Adrenal gland (tissue), 5 donors: ENCODE measurements around the gene CLIP4.

Source experiments
- POLR2A ChIP-seq, 2 donors: fragments of 450-650 bp; IDR thresholded peaks; one replicate each; pipeline ENCODE4 v1.6.1; 2017; ENCODE audit warnings: antibody characterized with exemption in 2 of 2, mild to moderate bottlenecking in 2 of 2, moderate library complexity in 1 of 2
- TF ChIP-seq, protein P1 (sequence below), 6 experiments: fragments of 450-650 bp in 4 of 6; fragments of 200-600 bp in 2 of 6; sonication (generic) in 1 of 6; IDR thresholded peaks; 1 replicate in 5 of 6; 2 replicates in 1 of 6; pipeline versions ENCODE4 v1.5.1 to v1.8.0; 2016 to 2021; ENCODE audit warnings: antibody characterized with exemption in 6 of 6, mild to moderate bottlenecking in 2 of 6, moderate library complexity in 1 of 6
- donor health status: DM: no; HTN: no; CAD: no.

DNA sequence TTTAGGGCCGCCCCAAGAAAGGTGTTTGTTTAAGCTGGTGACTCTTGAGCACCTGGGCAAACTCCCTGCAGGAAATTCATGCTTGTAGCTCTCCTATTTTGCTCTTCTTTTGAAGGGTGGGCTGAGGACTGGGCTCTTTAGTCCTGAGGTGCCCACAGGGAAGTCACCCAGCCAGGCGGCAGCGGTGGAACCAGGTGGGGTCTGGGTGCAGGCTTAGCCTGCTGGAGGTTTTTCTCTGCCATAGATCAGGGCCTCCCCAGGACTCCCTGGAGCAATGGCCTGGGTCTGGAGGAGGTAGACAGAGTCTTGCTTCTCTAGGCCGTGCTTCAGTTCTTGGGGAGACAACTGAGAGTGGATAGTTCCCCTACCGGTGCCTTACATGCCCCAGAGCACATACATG is 99.9 kb downstream of the CLIP4 start:
- TF ChIP-seq, protein P1, sequence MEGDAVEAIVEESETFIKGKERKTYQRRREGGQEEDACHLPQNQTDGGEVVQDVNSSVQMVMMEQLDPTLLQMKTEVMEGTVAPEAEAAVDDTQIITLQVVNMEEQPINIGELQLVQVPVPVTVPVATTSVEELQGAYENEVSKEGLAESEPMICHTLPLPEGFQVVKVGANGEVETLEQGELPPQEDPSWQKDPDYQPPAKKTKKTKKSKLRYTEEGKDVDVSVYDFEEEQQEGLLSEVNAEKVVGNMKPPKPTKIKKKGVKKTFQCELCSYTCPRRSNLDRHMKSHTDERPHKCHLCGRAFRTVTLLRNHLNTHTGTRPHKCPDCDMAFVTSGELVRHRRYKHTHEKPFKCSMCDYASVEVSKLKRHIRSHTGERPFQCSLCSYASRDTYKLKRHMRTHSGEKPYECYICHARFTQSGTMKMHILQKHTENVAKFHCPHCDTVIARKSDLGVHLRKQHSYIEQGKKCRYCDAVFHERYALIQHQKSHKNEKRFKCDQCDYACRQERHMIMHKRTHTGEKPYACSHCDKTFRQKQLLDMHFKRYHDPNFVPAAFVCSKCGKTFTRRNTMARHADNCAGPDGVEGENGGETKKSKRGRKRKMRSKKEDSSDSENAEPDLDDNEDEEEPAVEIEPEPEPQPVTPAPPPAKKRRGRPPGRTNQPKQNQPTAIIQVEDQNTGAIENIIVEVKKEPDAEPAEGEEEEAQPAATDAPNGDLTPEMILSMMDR (IDR thresholded peaks at IDR 0.05): no peak
- TF ChIP-seq POLR2A (IDR thresholded peaks at IDR 0.05): no peak
